Skeletal muscle tissue (tissue), 4 donors: ENCODE results near the gene PTPRN2. TPM values are rescaled to one million over a fixed set of nuclear protein-coding genes. Genes with fewer than 3 reads are reported as not detected.

Experiments
- H3K27ac ChIP-seq: one replicate; pipeline ENCODE4 v1.7.0; 2013; ENCODE audit warnings: mild to moderate bottlenecking, low read depth, low read length, inconsistent platforms
- H3K27me3 ChIP-seq, 3 donors: one replicate each; pipeline ENCODE4 v1.7.0; 2013; ENCODE audit warnings: low read length in 3 of 3; ENCODE audit not compliant: control insufficient read depth in 3 of 3, insufficient read depth in 3 of 3
- H3K36me3 ChIP-seq, 3 donors: one replicate each; pipeline ENCODE4 v1.7.0; 2013; ENCODE audit warnings: low read length in 3 of 3; ENCODE audit not compliant: control insufficient read depth in 3 of 3, insufficient read depth in 3 of 3
- H3K4me1 ChIP-seq, 3 donors: one replicate each; pipeline ENCODE4 v1.7.0; 2013; ENCODE audit warnings: low read length in 3 of 3, mild to moderate bottlenecking in 3 of 3; ENCODE audit not compliant: control insufficient read depth in 3 of 3, insufficient read depth in 3 of 3
- H3K4me3 ChIP-seq, 3 donors: one replicate each; pipeline ENCODE4 v1.7.0; 2013; ENCODE audit warnings: low read length in 3 of 3
- H3K9ac ChIP-seq, 3 donors: one replicate each; pipeline ENCODE4 v1.7.0; 2013; ENCODE audit warnings: low read length in 3 of 3, mild to moderate bottlenecking in 3 of 3, moderate library complexity in 2 of 3, low read depth in 1 of 3
- H3K9me3 ChIP-seq, 3 donors: one replicate each; pipeline ENCODE4 v1.7.0; 2013; ENCODE audit warnings: low read length in 3 of 3; ENCODE audit not compliant: control insufficient read depth in 3 of 3
- total RNA-seq: library from RNA; depleted of rRNA; stranded (reverse); fragments of >200 nt; gene quantifications from one replicate; pipeline ENCODE4 v1.2.3, GENCODE V29; 2014
- donor health status: Osteomylitis.

PTPRN2 gene
- total RNA-seq, 1 donor from 2014 or later: 1.6 TPM

GRCh38 chr7:158445421-158446175, 142.0 kb downstream of the PTPRN2 start:
- H3K27me3 ChIP-seq: peaks cover 0 to 8% (median 6%) of the 10 kb centered on the region in 3 donors
- H3K27ac ChIP-seq: no peak overlapping the region
- no peaks in the 10 kb centered on the region for H3K36me3 ChIP-seq
- no peak overlapping the region for H3K9ac ChIP-seq
- no peak overlapping the region for H3K4me3 ChIP-seq
- peaks cover 0 to 2% (median 0%) of the 10 kb centered on the region in 3 donors for H3K9me3 ChIP-seq
- no peaks in the 10 kb centered on the region for H3K4me1 ChIP-seq

- H3K27me3 ChIP-seq: peaks cover 0 to 12% (median 6%) of the 10 kb centered on the region in 3 donors
These were observed 142.9 kb downstream of the PTPRN2 start for GRCh38 chr7:158444501-158445420.

GRCh38 chr7:158443688-158444483, 143.7 kb downstream of the PTPRN2 start:
- Histone ChIP-seq H3K27ac (no peak overlapping the region), H3K9ac (no peak overlapping the region), H3K9me3 (no peaks in the 10 kb centered on the region), H3K36me3 (no peaks in the 10 kb centered on the region), H3K4me3 (no peak overlapping the region), H3K27me3 (peaks cover 0 to 12% (median 6%) of the 10 kb centered on the region in 3 donors), H3K4me1 (no peaks in the 10 kb centered on the region)

More at GRCh38 chr7:158444501-158445420, 142.9 kb downstream of the PTPRN2 start:
- Histone ChIP-seq H3K9ac (no peak overlapping the region), H3K4me1 (no peaks in the 10 kb centered on the region), H3K9me3 (no peaks in the 10 kb centered on the region), H3K27ac (no peak overlapping the region), H3K36me3 (no peaks in the 10 kb centered on the region), H3K4me3 (no peak overlapping the region)

- no peak overlapping the region for H3K27ac ChIP-seq
- no peak overlapping the region for H3K4me3 ChIP-seq
- H3K9me3 ChIP-seq: no peaks in the 10 kb centered on the region
- H3K36me3 ChIP-seq: no peaks in the 10 kb centered on the region
- no peak overlapping the region for H3K9ac ChIP-seq
- H3K4me1 ChIP-seq: no peaks in the 10 kb centered on the region
- peaks cover 0 to 12% (median 6%) of the 10 kb centered on the region in 3 donors for H3K27me3 ChIP-seq
These were observed 144.5 kb downstream of the PTPRN2 start for GRCh38 chr7:158443014-158443687.

- no peaks in the 10 kb centered on the region for H3K9me3 ChIP-seq
- no peak overlapping the region for H3K4me3 ChIP-seq
- no peaks in the 10 kb centered on the region for H3K4me1 ChIP-seq
- H3K9ac ChIP-seq: no peak overlapping the region
- no peaks in the 10 kb centered on the region for H3K36me3 ChIP-seq
- peaks cover 0 to 12% (median 6%) of the 10 kb centered on the region in 3 donors for H3K27me3 ChIP-seq
- H3K27ac ChIP-seq: no peak overlapping the region
These were observed 145.4 kb downstream of the PTPRN2 start for GRCh38 chr7:158442260-158442659.

GRCh38 chr7:158439035-158439434, 148.6 kb downstream of the PTPRN2 start:
- no peaks in the 10 kb centered on the region for H3K36me3 ChIP-seq
- H3K4me3 ChIP-seq: no peak overlapping the region
- H3K4me1 ChIP-seq: no peaks in the 10 kb centered on the region
- no peak overlapping the region for H3K9ac ChIP-seq
- H3K27ac ChIP-seq: no peak overlapping the region
- no peaks in the 10 kb centered on the region for H3K9me3 ChIP-seq
- H3K27me3 ChIP-seq: peaks cover 0 to 6% (median 0%) of the 10 kb centered on the region in 3 donors

GRCh38 chr7:158432369-158433341, 155.0 kb downstream of the PTPRN2 start:
- Histone ChIP-seq H3K36me3 (no peaks in the 10 kb centered on the region), H3K9ac (no peak overlapping the region), H3K27ac (no peak overlapping the region), H3K4me1 (peaks cover 0 to 3% (median 0%) of the 10 kb centered on the region in 3 donors), H3K9me3 (no peaks in the 10 kb centered on the region), H3K4me3 (no peak overlapping the region), H3K27me3 (peaks cover 7 to 12% (median 11%) of the 10 kb centered on the region in 3 donors)

- H3K36me3 ChIP-seq: no peaks in the 10 kb centered on the region
- H3K27ac ChIP-seq: no peak overlapping the region
- H3K9ac ChIP-seq: no peak overlapping the region
- no peak overlapping the region for H3K4me3 ChIP-seq
- H3K27me3 ChIP-seq: peaks cover 7 to 12% (median 11%) of the 10 kb centered on the region in 3 donors
- H3K4me1 ChIP-seq: peaks cover 0 to 3% (median 0%) of the 10 kb centered on the region in 3 donors
- H3K9me3 ChIP-seq: no peaks in the 10 kb centered on the region
These were observed 155.7 kb downstream of the PTPRN2 start for GRCh38 chr7:158431941-158432347.
